Hair follicular keratinocyte (primary cell): ENCODE data around the gene SCN11A. TPM values are rescaled to one million over a fixed set of nuclear protein-coding genes. Genes with fewer than 3 reads are reported as not detected.

Source experiments
- total RNA-seq: library from RNA; depleted of rRNA; stranded (reverse); fragments of >200 nt; gene quantifications from 2 replicates; pipeline ENCODE4 v1.2.3, GENCODE V29; 2015

The SCN11A gene
- total RNA-seq: not detected in 2 replicates

GRCh38 chr3:39051649-39052561, at the start of gene SCN11A, which contains the start of gene WDR48:
Gene SCN11A, minus strand, starts transcription at chr3:39051944. Its CDS starts 101,582 bp downstream, at chr3:38950362.
Gene WDR48, plus strand, starts transcription at chr3:39052016. Its CDS starts 10 bp downstream, at chr3:39052026.

Other genes starting within 250 kb of the SCN11A start
- not detected in 2 replicates for gene SCN10A, start 235.7 kb downstream of the SCN11A start, total RNA-seq
- 11.9 and 21.6 TPM in 2 replicates for gene WDR48, start 72 bp upstream of the SCN11A start, total RNA-seq
- 27.5 and 32.0 TPM in 2 replicates for gene GORASP1, start 55.7 kb upstream of the SCN11A start, total RNA-seq
- 0.55 and 0.57 TPM in 2 replicates for gene TTC21A, start 55.7 kb upstream of the SCN11A start, total RNA-seq
- 7.8 and 10.8 TPM in 2 replicates for gene CSRNP1, start 101.6 kb upstream of the SCN11A start, total RNA-seq
- gene XIRP1, start 140.7 kb upstream of the SCN11A start, total RNA-seq: not detected in 2 replicates
- not detected in 2 replicates for gene CX3CR1, start 228.1 kb upstream of the SCN11A start, total RNA-seq